ENCODE results near the gene NFIB. TPM values are rescaled to one million over a fixed set of nuclear protein-coding genes. Genes with fewer than 3 reads are reported as not detected.

The NFIB gene
- total RNA-seq, 1 experiment from 2014 or later = 14.3 TPM

DNA sequence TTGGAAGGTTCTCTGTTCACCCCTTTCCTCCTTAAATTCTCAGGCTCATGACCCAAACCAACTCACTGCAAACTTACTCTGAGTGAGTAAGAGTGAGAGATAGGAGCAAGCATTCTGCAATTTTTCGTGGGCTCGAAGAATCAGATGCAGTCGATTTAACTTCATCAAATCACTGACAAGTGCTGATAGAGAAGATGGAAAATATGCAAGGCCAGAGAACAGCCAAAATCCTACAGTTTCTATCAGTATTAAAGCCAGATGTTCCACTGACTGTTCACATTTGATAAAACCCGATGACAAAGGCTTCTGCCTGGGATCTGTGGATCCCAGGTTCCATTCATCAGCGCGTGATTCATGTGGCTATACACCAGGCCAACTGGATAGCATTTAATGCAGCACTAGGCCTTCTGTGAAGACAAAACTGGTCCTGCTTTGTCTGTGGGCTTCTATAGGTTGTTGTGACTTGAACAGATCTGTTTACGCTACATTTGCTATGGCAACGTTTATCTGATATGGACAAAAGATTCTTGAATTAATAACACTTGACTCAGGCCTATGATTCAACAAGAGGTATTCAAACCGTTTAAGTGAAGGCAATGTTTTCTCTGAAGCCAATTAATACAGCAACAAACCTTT, 251.2 kb downstream of the NFIB start:
- Mint-ChIP-seq H3K27ac (no peak overlapping the region), H3K4me3 (no peak overlapping the region), H3K4me1 (0 out of 4 replicates have a peak, but pooled peaks cover 0 to 1% of the 10 kb centered on the region in 2 experiments), H3K36me3 (ENCODE audit: insufficient read depth in 1 of 3, low read depth in 3 of 3) (no peaks in the 10 kb centered on the region), H3K27me3 (ENCODE audit: low read depth) (no peaks in the 10 kb centered on the region), H3K9me3 (no peaks in the 10 kb centered on the region)
- no peaks in the 10 kb centered on the region for H3K4me1 ChIP-seq (ENCODE audit: insufficient read depth, low read length)
- no peak overlapping the region for H3K18ac ChIP-seq (ENCODE audit: insufficient read length, low read depth, low read length)
- H4K20me1 ChIP-seq (ENCODE audit: control insufficient read depth, insufficient read depth, insufficient read length) = no peaks in the 10 kb centered on the region
- H2AK5ac ChIP-seq (ENCODE audit: insufficient read length, low read length) = no peak overlapping the region
- no peak overlapping the region for H3T11ph ChIP-seq (ENCODE audit: low read length)
- no peaks in the 10 kb centered on the region for H3K27me3 ChIP-seq (ENCODE audit: insufficient read depth, low read length)
- H2BK5ac ChIP-seq (ENCODE audit: insufficient read length, low read length) = no peak overlapping the region
- no peak overlapping the region for H3K4me2 ChIP-seq (ENCODE audit: insufficient read depth, insufficient read length, low read length)
- no peak overlapping the region for H3K56ac ChIP-seq (ENCODE audit: insufficient read length, low read depth, low read length)
- no peak overlapping the region for H4K8ac ChIP-seq (replicated peaks; ENCODE audit: insufficient read length, low read depth, low read length)
- H2BK12ac ChIP-seq (ENCODE audit: insufficient read length, low read depth, low read length) = no peak overlapping the region
- no peak overlapping the region for H2BK120ac ChIP-seq (ENCODE audit: low read depth, low read length, poor library complexity, severe bottlenecking)
- no peak for TF ChIP-seq CTCF (conservative IDR thresholded peaks at IDR 0.05)
- no CpG with 5 or more reads among the region's 9 CpGs for WGBS (ENCODE audit: extremely low coverage, insufficient read length, low lambda C conversion rate)
- no peak overlapping the region for H3K23ac ChIP-seq (ENCODE audit: insufficient read length, low read depth, low read length)
- H4K5ac ChIP-seq (ENCODE audit: insufficient read length, low read depth, low read length) = no peak overlapping the region
- no peak overlapping the region for H4K91ac ChIP-seq (ENCODE audit: insufficient read length, low read depth, low read length)
- H2BK20ac ChIP-seq (ENCODE audit: low read depth, low read length, poor library complexity, severe bottlenecking) = no peak overlapping the region
- H3K9me3 ChIP-seq (ENCODE audit: control insufficient read depth, low read depth, low read length) = no peaks in the 10 kb centered on the region
- DNase-seq = no peak
- no peak overlapping the region for H3K14ac ChIP-seq (ENCODE audit: insufficient read depth, low read length)
- H3K79me1 ChIP-seq (ENCODE audit: insufficient read depth, low read depth, low read length, poor library complexity, severe bottlenecking) = no peaks in the 10 kb centered on the region
- no peak overlapping the region for H3K9ac ChIP-seq (ENCODE audit: extremely low read depth, insufficient read length, low read length)
- no peak overlapping the region for H2AFZ ChIP-seq (ENCODE audit: low read length)
- H3K27ac ChIP-seq (ENCODE audit: insufficient read length, low read depth, low read length) = no peak overlapping the region
- H3K23me2 ChIP-seq (ENCODE audit: insufficient read length, low read depth, low read length, poor library complexity, severe bottlenecking) = no peaks in the 10 kb centered on the region
- H3K79me2 ChIP-seq (ENCODE audit: insufficient read depth, low read length) = no peaks in the 10 kb centered on the region
- H3K4ac ChIP-seq (ENCODE audit: low read depth, low read length) = no peak overlapping the region
- no peak overlapping the region for H2BK15ac ChIP-seq (ENCODE audit: low read depth, low read length)

All from H9 (cell line).